BJ (cell line): ENCODE measurements around the gene BLCAP. TPM values are rescaled to one million over a fixed set of nuclear protein-coding genes. Genes with fewer than 3 reads are reported as not detected.

Experiments used
- CTCF ChIA-PET: fragments of 350-600 bp; formaldehyde crosslinking; extraction: SDS; loops from one replicate; lab custom pipeline; 2021; ENCODE audit warnings: antibody characterized with exemption, inconsistent platforms; lab: Yijun Ruan, JAX
- POLR2A ChIA-PET: fragments of 300-600 bp; sonication (Branson Sonifier 250); formaldehyde crosslinking; extraction: SDS; loops from one replicate; lab custom pipeline; 2021; ENCODE audit warnings: antibody characterized with exemption; lab: Charles Lee
- DNase-seq: peaks from one replicate; pipeline ENCODE4 v3.0.0-alpha.2; 2011; ENCODE audit warnings: low read depth
- H3K27me3 ChIP-seq: 2 replicates; pipeline ENCODE4 v1.6.0; 2011; ENCODE audit warnings: low read length; ENCODE audit not compliant: control insufficient read depth, insufficient read depth
- H3K36me3 ChIP-seq: 2 replicates; pipeline ENCODE4 v1.5.1; 2011; ENCODE audit warnings: low read length; ENCODE audit not compliant: control insufficient read depth, insufficient read depth
- H3K4me3 ChIP-seq: 2 replicates; pipeline ENCODE4 v1.5.1; 2011; ENCODE audit warnings: low read depth, mild to moderate bottlenecking, control low read depth, low read length
- polyA plus RNA-seq: library from polyadenylated mRNA; depleted of rRNA; stranded (reverse); fragments of >200 nt; gene quantifications from 2 replicates; pipeline ENCODE4 v1.2.3, GENCODE V29; 2011
- TF ChIP-seq, protein P1 (sequence below): IDR thresholded peaks from 2 replicates; pipeline ENCODE4 v1.5.1; 2011; ENCODE audit warnings: low read depth, mild to moderate bottlenecking, control low read depth, inconsistent platforms, low read length, moderate library complexity; ENCODE audit not compliant: insufficient read depth

Gene BLCAP
- polyA plus RNA-seq, 1 experiment, result 98.7 TPM

DNA sequence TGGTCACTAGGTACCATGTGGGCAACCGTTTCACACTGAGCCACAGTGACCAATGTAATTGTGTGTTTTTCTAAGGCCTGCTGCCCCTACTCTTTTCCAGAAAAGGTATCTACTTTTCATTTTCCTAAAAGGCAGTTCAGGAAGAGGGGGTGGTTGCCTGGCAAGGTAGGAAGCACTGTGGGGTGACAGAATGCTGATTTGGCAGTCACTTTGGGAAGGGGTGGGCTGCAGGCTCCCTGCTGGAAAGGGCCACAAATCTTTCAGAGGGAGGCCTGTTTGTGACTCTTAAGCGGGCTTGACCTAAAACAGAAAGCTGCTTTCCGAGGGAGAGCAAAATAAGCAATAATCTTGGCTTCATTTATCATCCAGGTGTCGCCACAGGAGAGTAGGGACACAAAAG is 11.8 kb downstream of the BLCAP start:
- Histone ChIP-seq H3K27me3 (no peaks in the 10 kb centered on the region), H3K36me3 (peaks cover 12% of the 10 kb centered on the region), H3K4me3 (no peak overlapping the region)
- DNase-seq, result no peak
- CTCF ChIA-PET, result no interaction called here
- POLR2A ChIA-PET, result no interaction called here
- TF ChIP-seq, protein P1, sequence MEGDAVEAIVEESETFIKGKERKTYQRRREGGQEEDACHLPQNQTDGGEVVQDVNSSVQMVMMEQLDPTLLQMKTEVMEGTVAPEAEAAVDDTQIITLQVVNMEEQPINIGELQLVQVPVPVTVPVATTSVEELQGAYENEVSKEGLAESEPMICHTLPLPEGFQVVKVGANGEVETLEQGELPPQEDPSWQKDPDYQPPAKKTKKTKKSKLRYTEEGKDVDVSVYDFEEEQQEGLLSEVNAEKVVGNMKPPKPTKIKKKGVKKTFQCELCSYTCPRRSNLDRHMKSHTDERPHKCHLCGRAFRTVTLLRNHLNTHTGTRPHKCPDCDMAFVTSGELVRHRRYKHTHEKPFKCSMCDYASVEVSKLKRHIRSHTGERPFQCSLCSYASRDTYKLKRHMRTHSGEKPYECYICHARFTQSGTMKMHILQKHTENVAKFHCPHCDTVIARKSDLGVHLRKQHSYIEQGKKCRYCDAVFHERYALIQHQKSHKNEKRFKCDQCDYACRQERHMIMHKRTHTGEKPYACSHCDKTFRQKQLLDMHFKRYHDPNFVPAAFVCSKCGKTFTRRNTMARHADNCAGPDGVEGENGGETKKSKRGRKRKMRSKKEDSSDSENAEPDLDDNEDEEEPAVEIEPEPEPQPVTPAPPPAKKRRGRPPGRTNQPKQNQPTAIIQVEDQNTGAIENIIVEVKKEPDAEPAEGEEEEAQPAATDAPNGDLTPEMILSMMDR, result no peak

DNA sequence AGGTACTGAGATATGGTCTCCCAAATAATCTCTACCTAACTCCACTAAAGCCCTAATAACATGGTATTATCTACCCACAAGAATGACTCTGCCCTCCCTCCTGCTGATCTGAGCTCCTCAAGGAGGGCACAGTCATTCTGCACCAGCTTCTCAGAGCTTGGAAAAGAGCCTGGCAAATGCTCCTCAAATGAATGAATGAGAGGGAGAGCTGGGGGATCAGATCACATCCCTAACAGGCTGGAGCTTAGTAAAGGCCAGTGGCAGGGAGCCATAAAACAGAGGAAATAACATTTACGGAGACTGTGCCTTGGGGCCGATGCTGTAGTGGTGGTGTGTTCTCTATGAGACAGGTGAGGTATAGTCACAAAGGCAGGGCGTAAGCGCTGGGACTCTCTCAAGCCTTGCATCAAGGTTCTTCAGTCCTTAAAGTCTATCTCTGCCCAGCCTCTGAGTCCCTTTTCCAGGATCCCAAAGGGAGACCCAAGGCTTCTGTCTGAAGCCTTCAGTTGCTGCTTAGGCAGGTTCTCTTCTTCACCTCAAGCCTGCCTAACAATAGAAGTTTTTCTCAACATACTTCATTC is 13.8 kb downstream of the BLCAP start:
- no peak overlapping the region for H3K4me3 ChIP-seq
- CTCF ChIA-PET, result no interaction called here
- no peaks in the 10 kb centered on the region for H3K27me3 ChIP-seq
- TF ChIP-seq, protein P1, result no peak
- DNase-seq, result no peak
- peaks cover 14% of the 10 kb centered on the region for H3K36me3 ChIP-seq
- POLR2A ChIA-PET, result no interaction called here

DNA sequence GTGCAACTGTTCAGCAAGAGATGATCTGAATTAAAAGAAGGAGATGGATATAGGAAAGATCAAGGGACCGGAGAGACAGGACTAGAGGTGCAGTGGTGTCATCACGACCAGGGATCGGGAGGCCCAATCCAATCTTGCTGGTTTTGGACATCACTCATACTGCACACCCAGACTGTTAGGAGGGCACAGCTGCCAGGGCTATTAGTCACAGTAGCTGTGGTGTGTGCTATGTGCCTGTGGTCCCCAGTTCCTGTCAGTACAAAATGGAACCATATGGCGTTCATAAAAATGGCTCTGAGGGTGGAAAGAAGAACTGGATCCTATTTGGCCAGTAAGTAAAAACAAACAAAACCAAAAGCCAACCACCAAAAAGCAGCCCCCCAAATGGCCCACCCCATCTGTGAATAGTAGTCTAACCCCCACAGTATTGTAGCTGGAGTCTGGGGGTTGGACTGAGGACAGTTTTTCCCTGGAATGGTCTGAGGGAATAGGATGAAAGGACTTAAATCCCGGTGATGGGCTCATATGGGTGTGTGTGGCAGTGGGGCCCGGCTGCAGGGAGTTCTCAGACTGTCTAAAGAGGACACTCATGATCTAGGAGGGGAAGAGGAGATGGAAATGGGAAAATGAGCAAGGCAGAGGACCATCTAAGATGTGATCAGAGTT is 15.9 kb downstream of the BLCAP start:
- Histone ChIP-seq H3K4me3 (no peak overlapping the region), H3K36me3 (peaks cover 16% of the 10 kb centered on the region), H3K27me3 (no peaks in the 10 kb centered on the region)
- CTCF ChIA-PET, result interaction anchor here (1.3 kb wide), 2 partner anchors 16 to 23 kb away, joined by 3 to 5 read pairs; partner anchors contain the start of gene BLCAP
- DNase-seq, result peak; percentile 79
- POLR2A ChIA-PET, result interaction anchor here (0.6 kb wide), 1 partner anchor 200 kb away, joined by 3 read pairs; no protein-coding TSS in a partner anchor
- TF ChIP-seq, protein P1, result no peak

DNA sequence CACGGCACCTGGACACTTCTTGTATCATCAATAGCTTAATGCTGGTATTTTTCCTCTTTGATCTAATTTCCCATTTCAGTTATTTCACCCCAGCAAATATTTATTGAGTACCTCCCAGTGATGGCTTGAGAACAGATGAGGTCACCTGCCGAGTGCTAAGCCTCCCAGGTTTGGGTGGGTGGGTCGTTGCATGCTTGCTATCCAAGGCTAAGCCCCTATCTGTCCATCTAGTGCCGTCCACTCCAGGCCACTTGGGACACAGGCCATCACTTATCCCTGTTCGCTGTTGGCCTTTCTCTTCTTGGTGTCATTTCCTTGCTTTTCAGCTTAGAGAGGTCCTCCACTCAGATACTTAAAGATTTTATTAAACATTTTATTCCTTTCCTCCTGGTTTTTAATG is 17.4 kb downstream of the BLCAP start:
- DNase-seq, result no peak
- Histone ChIP-seq H3K27me3 (no peaks in the 10 kb centered on the region), H3K36me3 (peaks cover 15% of the 10 kb centered on the region), H3K4me3 (no peak overlapping the region)
- TF ChIP-seq, protein P1, result no peak
- POLR2A ChIA-PET, result no interaction called here
- CTCF ChIA-PET, result interaction anchor here (1.6 kb wide), 1 partner anchor 8 kb away, joined by 3 read pairs; no protein-coding TSS in a partner anchor

DNA sequence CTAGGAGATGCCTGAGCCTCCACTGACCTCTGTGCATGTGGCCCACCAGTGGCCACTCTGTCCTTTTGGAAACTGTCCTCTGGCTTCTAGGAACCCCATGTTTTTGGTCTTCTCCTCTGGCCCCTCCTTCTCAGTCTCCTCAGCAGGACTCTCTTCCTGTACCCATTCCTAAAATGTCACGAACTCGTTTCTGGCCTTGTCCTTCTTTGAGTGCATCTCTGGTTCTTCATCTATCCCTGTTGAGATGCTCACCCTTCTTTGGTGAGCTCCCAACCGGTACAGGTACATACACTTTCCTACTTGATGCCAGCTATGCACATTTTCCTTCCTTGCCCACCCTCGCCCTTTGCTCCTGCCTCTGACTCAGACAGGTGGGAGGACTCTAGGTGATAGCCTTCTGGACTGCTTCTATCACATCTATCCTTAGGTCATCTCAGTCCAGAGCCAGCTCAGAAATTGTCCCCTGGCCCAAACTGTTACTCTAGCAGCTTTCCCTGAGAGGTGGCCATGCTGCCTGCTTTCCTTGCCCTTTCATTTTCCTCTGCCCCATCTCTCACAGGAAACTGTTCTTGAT is 21.4 kb downstream of the BLCAP start:
- TF ChIP-seq, protein P1, result no peak
- no peak for DNase-seq
- H3K4me3 ChIP-seq, result no peak overlapping the region
- POLR2A ChIA-PET, result no interaction called here
- CTCF ChIA-PET, result interaction anchor here (1.6 to 1.8 kb wide), 2 partner anchors 11 to 22 kb away, joined by 3 to 6 read pairs; no protein-coding TSS in a partner anchor
- H3K27me3 ChIP-seq, result no peaks in the 10 kb centered on the region
- peaks cover 9% of the 10 kb centered on the region for H3K36me3 ChIP-seq
